ENCODE data around the gene TMEM44.
A peak's percentile ranks its signal among the peaks of the same experiment; 100 is the strongest.
"Not testable (repeated sequence)": the region's sequence is repeated elsewhere in the genome, so short reads cannot be mapped to it uniquely, and the experiment has no call there.

Gene TMEM44

DNA sequence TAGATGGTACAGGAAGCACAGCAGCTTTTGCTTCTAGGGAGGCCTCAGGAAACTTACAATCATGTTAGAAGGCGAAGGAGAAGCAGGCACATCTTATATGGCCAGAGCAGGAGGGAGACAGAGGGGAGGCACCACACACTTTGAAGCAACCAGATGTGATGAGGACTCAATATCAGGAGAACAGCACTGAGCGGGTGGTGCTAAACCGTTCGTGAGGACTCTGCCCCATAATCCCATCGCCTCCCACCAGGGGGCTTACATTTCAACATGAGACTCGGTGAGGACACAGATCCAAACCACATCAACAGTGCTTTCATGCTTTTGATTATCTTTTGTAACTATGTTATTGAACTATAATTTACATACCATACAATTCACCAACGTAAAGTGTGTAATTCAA lies 7.6 kb upstream of the TMEM44 start:
- DNase-seq: peak; percentile 26

DNA sequence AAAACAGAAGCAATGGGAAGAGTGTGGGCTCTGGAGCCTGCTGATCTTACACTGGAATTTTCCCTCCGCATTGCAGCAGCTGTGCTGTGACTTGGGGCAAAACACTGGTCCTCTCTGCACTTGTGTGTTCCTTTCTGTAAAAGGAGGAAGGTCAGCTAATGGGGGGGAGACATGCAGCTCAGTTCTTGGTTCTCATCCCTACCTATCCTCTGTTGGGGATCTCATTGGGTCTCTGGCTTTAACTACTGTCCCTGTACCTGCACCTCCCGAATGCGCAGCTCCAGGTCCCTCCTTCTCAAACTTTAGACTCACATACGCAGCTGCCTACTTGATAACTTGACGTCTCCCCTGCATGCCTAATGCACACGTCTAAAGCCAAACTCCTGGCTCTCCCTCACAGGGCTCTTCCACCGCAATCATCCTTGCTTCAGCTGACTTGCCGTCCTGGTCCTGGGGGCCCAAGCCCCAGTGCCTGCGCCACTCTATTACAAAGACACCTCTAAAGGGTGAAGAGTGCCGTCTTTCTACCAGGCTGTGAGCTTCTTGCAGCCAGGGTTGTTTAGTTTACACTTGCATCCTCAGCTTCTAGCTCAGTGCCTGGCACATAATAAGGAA lies 5.9 kb upstream of the TMEM44 start:
- DNase-seq: no peak

DNA sequence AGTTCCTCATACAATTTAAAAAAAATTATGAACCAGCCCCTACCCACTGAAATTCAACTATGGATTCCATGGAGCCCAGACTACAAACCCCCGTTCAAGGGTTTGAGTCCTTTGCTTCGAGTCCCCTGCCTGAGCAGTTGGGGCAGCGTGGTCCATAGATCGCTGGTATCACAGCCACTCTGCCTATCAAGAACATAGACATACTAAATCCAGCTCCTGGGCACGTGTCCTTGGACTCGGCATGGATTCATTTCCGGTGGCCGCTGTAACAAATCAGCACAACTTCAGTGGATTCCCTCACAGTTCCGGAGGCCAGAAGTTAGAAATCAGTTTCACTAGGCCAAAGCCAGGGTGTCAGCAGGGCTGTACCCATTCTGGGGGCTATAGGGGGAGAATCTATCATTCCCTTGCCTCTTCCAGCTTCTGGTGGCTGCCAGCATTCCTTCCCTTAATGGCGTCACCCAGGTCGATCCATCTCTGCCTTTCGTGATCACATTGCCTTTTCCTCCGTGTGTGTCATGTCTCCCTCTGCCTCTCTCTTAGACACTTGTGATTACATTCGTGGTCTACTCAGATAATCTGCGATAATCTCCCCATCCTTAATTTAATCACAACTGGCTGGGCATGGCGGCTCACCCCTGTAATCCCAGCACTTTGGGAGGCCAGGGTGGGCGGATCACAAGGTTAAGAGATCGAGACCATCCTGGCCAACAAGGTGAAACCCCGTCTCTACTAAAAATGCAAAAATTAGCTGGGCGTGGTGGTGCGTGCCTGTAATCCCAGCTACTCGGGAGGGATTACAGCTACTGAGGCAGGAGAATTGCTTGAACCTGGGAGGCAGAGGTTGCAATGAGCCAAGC lies 4.6 kb upstream of the TMEM44 start:
- no peak for DNase-seq

DNA sequence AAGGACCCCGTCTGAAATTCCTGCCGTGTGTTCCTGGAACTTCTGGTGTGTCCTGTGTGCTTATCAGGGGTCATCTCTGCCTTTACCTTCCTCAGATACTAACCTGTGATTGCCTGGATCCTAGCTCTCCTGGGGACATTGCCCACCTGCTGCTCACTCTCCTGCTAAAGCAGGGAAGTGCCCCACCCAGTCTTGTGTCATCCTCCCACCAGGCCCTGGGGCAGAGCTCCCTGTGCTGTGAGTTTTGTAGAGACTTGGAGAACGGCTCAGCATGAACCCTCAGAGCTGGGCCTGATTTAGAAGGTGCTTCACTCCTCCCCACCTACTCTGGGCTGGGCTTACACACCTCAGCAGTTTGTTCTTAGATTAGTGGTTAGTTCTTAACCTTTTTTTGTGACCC lies 3.8 kb upstream of the TMEM44 start:
- DNase-seq: no peak

DNA sequence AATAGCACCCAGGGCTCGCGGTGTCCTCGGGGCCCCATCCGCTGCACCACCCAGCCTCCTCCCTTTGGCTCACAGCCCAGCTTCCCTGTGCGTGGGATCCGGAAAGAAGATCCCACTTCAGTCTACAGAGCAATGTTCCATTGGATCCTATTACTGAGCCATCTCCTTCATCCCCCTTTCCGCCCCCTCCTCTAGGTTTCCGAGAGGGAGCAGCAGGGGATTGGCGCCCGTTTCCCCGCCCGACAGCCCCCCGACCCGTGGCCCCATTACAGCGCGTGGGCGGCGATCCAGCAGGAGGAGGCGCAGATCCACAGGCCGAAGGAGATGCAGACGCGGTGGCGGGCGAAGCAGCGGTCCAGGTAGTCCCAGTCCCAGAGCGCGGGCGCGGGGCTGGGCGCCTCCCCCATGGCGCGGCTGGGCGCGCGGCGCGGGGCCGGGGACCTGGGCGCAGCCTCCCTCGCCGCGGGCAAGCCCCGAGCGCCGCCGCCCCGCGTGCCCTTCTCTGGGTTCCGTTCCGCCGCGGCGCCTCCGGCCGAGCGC lies 340 bp downstream of the TMEM44 start:
- DNase-seq: no peak

DNA sequence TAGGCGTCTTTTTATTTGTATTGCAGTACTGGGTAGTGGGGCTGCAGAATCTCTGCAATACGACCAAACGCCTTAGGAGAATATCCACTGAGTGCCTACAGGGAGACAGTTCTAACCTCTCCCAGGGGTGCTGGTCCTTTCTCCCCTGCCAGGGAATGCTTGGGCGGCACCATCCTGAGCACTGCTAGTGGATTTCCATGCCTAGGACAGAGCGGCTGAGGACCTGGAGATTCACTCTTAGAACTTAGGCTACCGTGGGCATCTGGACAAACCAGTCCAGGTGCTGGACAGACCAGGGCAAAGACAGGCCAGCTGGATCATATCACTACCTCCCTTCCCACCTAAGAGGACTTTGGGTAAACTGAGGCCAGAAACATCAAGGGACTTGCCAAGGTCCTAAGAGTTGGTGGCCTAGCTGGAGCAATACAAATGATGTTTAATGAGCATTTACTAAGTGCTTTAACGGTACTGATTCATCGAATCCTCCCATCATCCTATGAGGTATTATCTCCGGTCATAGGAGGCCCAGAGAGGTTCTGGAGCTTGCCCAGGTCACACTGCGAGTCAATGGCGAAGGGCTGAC lies 902 bp downstream of the TMEM44 start:
- DNase-seq: no peak

DNA sequence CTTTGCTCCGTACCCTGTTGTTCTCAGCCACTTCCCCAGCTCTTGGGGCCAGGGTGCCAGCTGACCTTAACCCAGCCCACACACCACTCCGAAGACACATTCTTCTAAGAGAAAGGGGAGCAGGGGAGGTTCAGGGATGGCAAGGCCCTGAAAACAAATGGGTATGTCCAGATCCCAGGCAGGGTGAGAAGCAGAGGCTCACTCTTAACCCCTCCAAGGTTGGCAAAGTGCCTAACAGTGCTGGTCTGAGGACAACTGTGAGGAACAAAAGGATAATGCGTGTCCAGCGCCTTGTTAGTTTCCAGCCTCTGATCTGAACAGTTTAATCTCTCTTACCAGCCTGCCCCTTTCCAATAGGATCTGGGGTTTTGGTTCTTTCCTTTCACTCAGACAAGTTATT lies 1.5 kb downstream of the TMEM44 start:
- no peak for DNase-seq

DNA sequence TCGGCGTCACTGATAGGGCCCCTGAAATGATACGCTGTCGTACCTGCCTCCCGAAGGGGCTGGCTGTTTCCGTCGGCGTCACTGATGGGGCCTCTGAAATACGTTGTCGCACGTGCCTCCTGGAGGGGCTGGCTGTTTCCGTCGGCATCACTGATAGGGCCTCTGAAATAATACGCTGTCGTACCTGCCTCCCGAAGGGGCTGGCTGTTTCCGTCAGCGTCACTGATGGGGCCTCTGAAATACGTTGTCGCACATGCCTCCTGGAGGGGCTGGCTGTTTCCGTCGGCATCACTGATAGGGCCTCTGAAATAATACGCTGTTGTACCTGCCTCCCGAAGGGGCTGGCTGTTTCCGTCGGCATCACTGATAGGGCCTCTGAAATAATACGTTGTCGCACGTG lies 2.5 kb downstream of the TMEM44 start:
- not testable (repeated sequence) for DNase-seq

DNA sequence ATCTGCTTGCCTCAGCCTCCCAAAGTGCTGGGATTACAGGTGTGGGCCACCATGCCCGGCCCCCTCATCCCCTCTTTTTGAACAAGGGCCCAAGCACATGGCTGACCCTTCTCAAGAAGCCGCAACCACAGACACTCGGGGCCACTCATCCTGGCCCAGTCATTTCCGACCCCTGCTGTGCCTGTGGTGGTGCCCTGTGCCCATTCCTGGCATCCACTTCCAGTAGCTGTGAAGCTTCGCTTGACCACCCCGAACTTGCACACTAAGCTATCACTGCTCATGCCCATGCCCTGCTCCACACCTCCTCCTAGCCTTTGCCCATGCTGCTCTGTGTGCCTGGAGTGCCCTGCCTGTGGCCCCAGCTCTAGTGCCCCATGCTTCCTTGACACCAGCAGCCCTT lies 8.3 kb downstream of the TMEM44 start:
- DNase-seq: no peak

DNA sequence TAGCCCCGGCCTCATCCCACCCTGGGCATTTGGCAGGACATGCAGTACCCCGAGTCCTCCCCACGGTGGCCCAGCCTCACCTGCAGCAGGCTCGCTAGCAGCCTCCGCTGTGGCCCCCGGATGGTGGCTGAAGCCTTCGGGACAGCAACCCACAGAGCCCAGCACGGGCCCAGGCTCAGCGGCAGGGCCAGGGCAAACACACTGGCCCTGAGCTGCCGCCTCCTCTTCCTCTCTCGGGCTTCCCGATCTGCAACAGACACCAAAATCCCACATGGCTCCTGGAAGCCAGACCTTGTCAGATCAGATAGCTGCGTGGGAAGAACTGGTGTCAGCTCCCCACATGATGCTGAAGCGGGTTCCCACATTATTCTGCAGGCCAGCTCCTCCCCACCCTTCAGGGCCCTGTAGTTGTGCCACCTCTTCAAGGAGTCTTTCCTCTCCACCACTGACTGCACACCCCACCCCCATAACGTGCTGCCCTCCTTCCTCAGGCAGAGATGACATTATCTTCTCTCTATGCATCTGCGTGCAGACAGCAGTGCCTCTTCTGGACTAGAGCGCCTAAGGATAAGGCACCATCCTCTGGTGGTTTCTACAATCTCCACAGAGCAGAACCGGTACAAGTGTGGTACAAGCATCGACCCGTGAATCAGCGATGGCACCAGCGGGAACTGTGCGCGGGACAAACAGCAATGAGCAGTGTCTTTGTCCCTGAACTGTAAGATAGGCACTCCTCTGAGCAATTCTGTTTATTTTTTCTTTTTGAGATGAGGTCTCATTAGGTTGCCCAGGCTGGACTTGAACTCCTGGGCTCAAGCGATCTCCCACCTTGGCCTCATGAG lies 9.5 kb downstream of the TMEM44 start:
- DNase-seq: no peak

DNA sequence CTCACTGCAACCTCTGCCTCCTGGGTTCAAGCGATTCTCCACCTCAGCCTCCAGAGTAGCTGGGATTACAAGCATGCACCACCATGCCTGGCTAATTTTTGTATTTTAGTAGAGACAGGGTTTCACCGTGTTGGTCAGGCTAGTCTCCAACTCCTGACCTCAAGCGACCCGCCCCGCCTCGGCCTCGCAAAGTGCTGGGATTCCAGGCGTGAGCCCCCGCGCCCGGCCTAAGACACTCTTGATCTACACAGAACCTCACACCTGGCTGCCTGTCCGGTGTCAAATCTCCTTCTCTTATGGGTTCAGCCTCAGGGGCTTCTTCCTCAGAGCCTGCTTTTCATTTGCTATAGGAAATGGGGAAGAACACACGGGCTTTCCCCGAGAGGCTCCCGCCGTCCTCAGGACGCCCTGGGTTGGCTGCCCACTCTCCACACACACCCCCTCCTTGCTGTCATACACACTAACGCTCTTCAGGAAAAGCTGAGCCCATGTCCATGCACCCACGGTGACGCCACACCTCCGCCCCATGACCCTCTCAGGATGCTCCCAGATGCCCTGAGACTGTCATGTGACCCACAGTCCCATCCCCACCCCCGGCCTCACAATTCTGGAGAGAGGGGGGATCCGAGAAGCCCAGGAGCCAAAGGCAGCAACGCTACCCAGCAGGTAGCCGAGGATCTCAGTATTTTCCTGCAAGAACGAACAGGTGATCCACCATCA lies 10.4 kb downstream of the TMEM44 start:
- DNase-seq: no peak

DNA sequence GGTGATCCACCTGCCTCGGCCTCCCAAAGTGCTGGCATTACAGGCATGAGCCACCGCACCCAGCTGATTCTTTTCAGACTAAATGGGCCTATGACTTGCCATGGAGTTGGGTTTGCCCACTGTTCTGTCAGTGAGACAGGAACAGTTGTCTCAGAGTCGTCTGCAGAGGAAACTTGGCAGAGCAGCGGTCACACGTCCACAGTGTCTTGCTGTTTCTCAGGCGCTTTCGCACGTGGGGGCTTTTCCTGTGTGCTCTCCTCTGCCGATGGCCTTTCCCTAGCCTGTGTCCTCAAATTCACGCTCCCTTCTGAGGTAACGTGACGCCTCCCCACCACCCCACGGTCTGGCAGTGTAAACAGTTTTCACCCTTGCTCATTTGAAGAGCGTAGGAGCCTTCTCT lies 11.3 kb downstream of the TMEM44 start:
- DNase-seq: no peak

DNA sequence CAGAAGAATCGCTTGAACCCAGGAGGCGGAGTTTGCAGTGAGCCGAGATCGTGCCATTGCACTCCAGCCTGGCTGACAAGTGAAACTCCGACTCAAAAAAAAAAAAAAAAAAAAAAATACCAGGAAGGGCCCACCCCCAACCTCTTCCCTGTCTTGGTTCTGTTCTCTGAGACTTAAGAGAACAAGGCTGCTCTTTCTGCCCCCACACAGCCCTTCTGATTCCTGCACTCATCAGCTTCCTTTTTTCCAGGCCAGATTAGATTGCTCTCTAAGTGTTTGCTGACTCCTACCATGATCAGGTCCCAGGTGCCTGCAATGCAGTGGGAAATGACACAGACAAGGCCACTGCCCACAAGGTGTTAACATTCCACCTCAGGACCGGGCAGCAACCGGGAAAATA lies 13.0 kb downstream of the TMEM44 start:
- DNase-seq: no peak

DNA sequence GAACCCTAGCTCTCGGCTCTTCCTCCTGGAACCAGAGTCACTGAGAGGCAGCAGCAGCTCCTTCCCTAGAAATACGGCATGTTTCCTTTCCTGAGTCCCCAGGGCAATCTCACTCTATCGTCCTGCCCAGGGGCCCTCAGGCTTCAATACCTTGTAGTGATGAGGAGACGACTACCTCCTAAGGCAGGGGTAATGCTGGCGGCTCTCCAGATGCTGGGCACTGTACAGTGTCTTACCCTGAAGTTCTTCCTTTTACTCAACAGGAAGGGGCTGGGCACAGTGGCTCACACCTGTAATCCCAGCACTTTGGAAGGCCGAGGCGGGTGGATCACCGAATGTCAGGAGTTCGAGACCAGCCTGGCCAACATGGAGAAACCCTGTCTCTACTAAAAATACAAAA lies 13.5 kb downstream of the TMEM44 start:
- no peak for DNase-seq

DNA sequence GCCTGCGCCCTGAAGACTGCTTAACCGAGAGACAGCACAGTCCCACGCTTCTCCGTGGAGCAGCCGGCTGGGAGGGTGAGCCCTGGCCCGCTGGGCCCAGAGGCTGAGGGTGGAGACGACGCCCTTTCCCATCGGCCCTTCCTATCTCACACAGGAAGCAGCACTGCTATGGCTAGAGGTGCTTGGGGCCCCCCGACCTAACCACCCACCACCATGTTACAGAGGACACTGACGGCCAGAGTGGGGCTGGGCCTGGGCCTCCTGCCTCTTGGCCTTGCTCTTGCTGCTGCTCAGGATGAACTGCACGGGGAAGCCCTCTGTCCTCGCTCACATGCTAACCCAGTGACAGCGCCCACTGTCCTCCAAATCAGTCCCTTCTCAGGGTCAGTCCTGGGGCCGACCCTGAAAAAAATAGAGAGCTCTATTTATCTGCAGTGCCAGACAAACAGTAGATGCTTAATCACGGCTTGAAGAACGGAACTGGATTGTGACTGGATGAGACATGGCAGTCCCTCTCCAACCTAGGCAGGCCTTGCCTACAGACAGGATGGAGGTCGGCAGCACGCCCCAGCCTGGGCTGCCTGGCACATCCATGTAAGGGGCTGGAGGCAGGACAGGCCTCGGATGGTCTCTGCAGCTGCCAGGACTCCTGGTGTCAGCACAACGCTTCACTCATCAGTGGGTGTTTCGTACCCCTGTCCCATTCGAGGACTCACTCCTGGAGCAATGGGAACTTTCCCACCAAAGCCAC lies 14.2 kb downstream of the TMEM44 start:
- DNase-seq: no peak

DNA sequence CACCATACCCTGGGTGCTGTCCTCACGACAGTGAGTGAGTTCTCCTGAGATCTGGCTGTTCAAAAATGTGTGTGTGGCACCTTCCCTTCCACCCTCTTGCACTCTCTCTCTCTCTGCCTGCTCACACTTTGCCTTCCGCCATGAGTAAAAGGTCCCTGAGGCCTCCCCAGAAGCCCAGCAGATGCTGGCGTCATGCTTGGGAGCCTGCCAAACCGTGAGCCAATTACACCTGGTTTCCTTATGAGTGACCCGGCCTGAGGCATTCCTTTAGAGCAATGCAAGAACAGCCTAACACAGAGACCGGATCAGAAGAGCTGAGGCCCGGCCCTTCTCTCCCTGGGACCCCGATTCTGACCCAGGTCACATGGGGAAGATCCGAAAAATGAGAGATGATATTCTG lies 15.4 kb downstream of the TMEM44 start:
- DNase-seq: no peak

DNA sequence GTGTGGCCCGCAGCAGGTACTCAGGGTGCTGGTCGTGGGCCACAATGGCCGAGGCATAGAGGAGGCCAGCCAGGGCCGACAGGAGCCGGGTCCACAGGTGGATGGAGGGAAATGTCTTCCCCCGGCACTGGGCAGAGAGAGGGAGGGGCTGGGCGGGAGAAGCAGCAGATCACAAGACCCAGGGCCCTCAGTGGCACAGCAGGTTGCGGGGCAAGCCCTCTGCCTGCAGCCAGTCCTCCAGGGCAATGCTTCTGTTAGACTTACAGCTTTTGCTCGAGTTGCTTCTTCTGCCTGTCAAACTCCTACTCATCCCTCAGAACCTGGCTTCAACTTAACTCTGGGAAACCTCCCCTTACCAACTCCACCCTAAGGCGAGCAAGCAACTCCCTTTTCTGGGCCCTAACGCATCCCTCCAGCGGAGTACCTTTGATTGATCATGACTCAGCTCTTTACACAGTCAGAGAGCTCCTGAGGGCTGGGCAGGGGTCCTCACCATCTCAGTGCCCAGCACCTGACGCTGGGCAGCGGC lies 16.0 kb downstream of the TMEM44 start:
- no peak for DNase-seq

DNA sequence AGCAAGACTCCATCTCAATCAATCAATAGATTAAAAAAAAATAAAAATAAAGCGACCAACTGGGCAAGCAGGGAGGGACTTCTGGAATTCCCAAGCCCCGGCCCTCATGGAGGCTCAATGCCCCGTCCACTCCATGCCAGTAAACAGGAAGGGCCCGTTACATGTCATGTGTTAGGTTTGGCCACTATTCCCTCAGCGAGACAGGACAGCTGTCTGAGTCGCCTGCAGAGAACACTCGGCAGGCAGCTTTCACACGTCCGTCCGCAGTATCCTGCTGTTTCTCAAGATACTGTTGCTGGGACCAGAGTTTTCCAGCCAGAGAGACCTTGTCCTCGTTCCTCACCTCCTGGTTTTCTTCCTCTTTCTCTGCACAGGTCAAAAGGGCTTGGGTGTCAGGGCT lies 18.0 kb downstream of the TMEM44 start:
- no peak for DNase-seq

DNA sequence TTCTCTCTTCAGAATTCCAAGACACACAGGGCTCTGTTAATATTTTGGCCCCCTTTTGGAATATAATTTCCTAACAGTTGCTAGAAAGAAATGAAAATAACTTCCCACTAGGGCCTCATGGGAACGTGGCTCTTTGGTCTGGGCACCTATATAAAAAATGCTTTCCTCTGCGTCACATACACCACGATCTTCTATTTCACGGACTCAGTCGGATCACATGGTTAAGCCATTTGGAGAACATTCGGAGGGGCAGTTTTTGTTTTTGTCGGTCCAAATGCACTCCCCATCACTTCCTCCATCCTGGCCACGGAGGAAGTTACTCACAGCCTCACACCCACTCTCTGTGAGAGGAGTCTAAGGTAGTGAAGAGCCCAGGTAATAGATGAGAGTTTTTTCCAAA lies 21.0 kb downstream of the TMEM44 start:
- DNase-seq: no peak

DNA sequence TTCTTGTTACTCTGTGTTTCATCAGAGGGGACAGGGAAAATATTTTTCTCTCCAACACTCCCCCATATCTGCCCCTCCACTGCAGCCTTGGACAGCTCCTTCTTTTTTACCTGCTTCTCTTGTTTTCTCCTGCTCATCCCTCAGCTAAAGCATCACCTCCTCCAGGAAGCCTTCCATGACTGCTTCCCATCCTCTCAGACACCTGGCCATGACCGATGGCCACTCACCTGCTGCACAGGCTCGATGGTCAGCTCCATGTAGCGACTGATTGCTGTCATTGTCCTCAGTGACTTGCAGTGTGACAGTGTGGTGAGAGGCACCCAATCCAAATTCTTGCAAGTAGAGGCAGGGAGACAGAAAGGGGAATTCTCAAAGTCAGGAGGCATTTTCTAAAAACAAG lies 22.5 kb downstream of the TMEM44 start:
- no peak for DNase-seq

DNA sequence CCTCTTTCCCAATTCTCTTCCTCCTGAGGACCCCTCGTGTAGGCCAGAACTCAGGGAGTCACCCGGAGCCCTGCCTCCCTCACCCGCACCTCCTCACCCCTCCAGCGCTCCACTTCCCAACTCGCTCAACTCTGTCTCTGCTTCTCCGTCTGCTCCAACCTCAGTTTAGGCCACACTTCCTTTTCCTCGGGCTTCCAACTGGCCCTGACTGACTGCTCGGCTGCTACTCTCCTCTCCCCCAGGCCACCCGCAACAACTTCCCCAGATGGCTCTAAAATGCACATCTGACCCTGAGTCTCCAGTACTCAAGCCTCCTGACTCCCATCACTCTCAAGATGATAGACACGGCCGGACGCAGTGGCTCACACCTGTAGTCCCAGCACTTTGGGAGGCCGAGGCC lies 23.6 kb downstream of the TMEM44 start:
- no peak for DNase-seq
